Vagina (tissue), 2 donors: Measurements from ENCODE around the gene TRIM46. TPM values are rescaled to one million over a fixed set of nuclear protein-coding genes. Genes with fewer than 3 reads are reported as not detected.

ENCODE experiments used
- DNase-seq, 2 donors: peaks; one replicate each; pipeline ENCODE4 v3.0.0-alpha.2; 2017; ENCODE audit errors: extremely low spot score in 2 of 2
- H3K27ac ChIP-seq: fragments of 200-600 bp; sonication (generic); one replicate; pipeline ENCODE4 v1.5.1; 2019
- H3K27me3 ChIP-seq: fragments of 200-600 bp; sonication (generic); one replicate; pipeline ENCODE4 v1.5.1; 2019
- H3K36me3 ChIP-seq, 2 donors: fragments of 200-600 bp; sonication (generic); one replicate each; pipeline ENCODE4 v1.5.1; 2017 to 2019
- H3K4me1 ChIP-seq: fragments of 200-600 bp; sonication (generic); one replicate; pipeline ENCODE4 v1.5.1; 2019
- H3K4me3 ChIP-seq, 2 donors: fragments of 200-600 bp; sonication (generic); 1 replicate in 1 of 2; 2 replicates in 1 of 2; pipeline ENCODE4 v1.5.1; 2016 to 2019
- H3K9me3 ChIP-seq: fragments of 200-600 bp; sonication (generic); one replicate; pipeline ENCODE4 v1.5.1; 2019
- POLR2A ChIP-seq, 2 donors: fragments of 450-650 bp; IDR thresholded peaks; one replicate each; pipeline ENCODE4 v1.6.1; 2017; ENCODE audit warnings: antibody characterized with exemption in 2 of 2, mild to moderate bottlenecking in 2 of 2, moderate library complexity in 2 of 2
- POLR2AphosphoS5 ChIP-seq, 2 donors: sonication (generic); formaldehyde crosslinking; IDR thresholded peaks; one replicate each; pipeline ENCODE4 v1.9.0; 2017; ENCODE audit warnings: antibody characterized with exemption in 2 of 2, mild to moderate bottlenecking in 2 of 2, low read depth in 1 of 2; ENCODE audit not compliant: insufficient read depth in 1 of 2
- intact Hi-C: fragments of 100-400 bp; cut with DNase I; formaldehyde crosslinking; loops from one replicate; pipeline ENCODE4 v1.15.1; 2023
- total RNA-seq: library from RNA; depleted of rRNA; stranded (reverse); fragments of >200 nt; gene quantifications from one replicate; pipeline ENCODE4 v1.2.3, GENCODE V29; 2016
- TF ChIP-seq, protein P1 (sequence below), 3 experiments: fragments of 450-650 bp in 2 of 3; fragments of 200-600 bp in 1 of 3; sonication (generic) in 1 of 3; IDR thresholded peaks; one replicate each; pipeline ENCODE4 v1.5.1; 2017 to 2019; ENCODE audit warnings: antibody characterized with exemption in 3 of 3, mild to moderate bottlenecking in 2 of 3, moderate library complexity in 2 of 3

The TRIM46 gene
- total RNA-seq, 1 donor from 2014 or later: 2.7 TPM

DNA sequence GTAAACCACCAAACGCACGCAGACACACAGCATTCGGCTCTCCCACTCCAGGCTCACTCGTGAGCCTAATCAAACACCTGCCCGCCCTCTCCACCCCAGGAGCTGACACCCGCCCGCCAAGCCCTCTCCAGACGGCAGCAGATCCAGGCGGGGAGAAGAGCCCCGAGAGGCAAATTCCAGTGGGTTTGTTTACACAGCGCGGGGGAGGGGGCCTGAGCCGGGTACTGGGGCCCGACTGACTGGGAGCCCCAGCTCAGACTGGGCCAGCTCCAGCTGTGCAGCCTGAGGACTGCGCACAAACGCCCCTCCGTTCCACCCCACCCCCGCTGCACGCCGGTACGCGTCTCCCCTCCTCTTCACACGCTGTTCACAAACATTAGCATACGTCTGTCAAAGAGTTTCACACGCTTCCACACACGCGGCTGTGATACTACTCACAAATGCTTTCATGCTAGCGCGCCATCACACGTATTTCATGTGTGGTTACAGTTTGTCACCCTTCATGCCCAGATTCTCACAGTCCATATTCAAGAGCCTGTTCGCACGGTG is 47.0 kb upstream of the TRIM46 start:
- peaks cover 79% of the 10 kb centered on the region for H3K4me1 ChIP-seq
- TF ChIP-seq, protein P1, sequence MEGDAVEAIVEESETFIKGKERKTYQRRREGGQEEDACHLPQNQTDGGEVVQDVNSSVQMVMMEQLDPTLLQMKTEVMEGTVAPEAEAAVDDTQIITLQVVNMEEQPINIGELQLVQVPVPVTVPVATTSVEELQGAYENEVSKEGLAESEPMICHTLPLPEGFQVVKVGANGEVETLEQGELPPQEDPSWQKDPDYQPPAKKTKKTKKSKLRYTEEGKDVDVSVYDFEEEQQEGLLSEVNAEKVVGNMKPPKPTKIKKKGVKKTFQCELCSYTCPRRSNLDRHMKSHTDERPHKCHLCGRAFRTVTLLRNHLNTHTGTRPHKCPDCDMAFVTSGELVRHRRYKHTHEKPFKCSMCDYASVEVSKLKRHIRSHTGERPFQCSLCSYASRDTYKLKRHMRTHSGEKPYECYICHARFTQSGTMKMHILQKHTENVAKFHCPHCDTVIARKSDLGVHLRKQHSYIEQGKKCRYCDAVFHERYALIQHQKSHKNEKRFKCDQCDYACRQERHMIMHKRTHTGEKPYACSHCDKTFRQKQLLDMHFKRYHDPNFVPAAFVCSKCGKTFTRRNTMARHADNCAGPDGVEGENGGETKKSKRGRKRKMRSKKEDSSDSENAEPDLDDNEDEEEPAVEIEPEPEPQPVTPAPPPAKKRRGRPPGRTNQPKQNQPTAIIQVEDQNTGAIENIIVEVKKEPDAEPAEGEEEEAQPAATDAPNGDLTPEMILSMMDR (IDR thresholded peaks at IDR 0.05): no peak
- no peak for TF ChIP-seq POLR2A (IDR thresholded peaks at IDR 0.05)
- no peak for TF ChIP-seq POLR2AphosphoS5 (IDR thresholded peaks at IDR 0.05; ENCODE audit: insufficient read depth in 1 of 2, low read depth in 1 of 2)
- intact Hi-C loops: no loop called here
- no peak for DNase-seq
- H3K36me3 ChIP-seq: peaks cover 0 to 4% of the 10 kb centered on the region in 2 donors
- H3K4me3 ChIP-seq: peak overlapping the region; percentile 78 to 88
- H3K9me3 ChIP-seq: no peaks in the 10 kb centered on the region
- peak overlapping the region; percentile 92 for H3K27ac ChIP-seq
- no peaks in the 10 kb centered on the region for H3K27me3 ChIP-seq

DNA sequence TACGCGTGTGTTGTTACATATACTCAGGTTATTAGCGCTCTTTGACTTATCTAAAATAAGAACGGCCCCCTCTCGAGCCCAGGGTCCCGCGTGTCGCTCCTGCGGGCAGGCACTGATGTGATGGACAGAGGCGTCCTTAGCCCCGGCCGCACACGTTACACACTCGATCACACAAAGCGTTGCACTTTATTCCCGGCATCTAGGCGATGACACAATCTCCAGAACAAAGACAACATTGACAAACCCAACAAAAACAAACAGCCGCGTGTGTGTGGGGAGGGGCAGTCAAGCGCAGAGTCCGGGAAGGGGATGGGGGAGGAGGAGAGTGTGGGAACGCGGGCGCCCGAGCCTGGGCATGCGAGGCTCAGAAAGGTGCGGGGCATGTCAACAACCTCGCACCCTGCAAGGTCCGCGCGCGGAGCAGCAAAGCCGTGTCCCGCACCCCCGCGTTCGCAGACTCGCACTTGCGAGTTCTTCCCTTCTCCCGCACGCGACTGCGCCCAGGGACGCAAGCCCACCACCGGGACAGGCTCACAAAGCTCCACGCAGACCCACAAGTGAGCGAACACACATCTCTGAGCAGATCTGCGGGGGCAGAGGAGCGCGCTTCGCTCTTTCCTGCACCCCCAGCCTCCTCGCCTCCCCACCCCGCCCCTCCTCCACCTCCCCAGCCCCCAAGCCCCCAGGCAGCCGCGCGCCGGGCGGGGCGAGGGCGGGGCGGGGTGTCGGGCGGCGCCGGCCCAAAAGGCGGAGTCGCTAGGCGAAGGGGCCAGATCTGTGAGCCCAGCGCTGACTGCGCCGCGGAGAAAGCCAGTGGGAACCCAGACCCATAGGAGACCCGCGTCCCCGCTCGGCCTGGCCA is 46.3 kb upstream of the TRIM46 start, which contains the start of gene EFNA1:
EFNA1 (plus strand) TSS at position 772 of the 862 bp plus-strand sequence. CDS start 102 bp downstream, outside the sequence.
- Histone ChIP-seq H3K27ac (peak within 1 kb of the TSS; percentile 92), H3K4me3 (peak within 1 kb of the TSS; percentile 78 to 88), H3K27me3 (no peaks in the 10 kb centered on the region), H3K36me3 (peaks cover 0 to 11% of the 10 kb centered on the region in 2 donors), H3K9me3 (no peaks in the 10 kb centered on the region), H3K4me1 (peaks cover 86% of the 10 kb centered on the region)
- peak in 1 of 2 donors; percentile 64 for TF ChIP-seq POLR2A (IDR thresholded peaks at IDR 0.05)
- TF ChIP-seq, protein P1 (IDR thresholded peaks at IDR 0.05): no peak
- peak; percentile 13 to 45 for TF ChIP-seq POLR2AphosphoS5 (IDR thresholded peaks at IDR 0.05; ENCODE audit: insufficient read depth in 1 of 2, low read depth in 1 of 2)
- intact Hi-C loops: no loop called here
- peak in 1 of 2 donors; percentile 87 for DNase-seq

GRCh38 chr1:155127967-155128754 is 45.5 kb upstream of the TRIM46 start:
- DNase-seq: no peak
- Histone ChIP-seq H3K4me1 (peaks cover 90% of the 10 kb centered on the region), H3K4me3 (peak overlapping the region; percentile 78 to 88), H3K9me3 (no peaks in the 10 kb centered on the region), H3K27me3 (no peaks in the 10 kb centered on the region), H3K27ac (peak overlapping the region; percentile 92), H3K36me3 (peaks cover 0 to 19% of the 10 kb centered on the region in 2 donors)
- intact Hi-C loops: no loop called here
- TF ChIP-seq POLR2AphosphoS5 (IDR thresholded peaks at IDR 0.05; ENCODE audit: insufficient read depth in 1 of 2, low read depth in 1 of 2) (peak in 1 of 2 donors; percentile 77), POLR2A (IDR thresholded peaks at IDR 0.05) (no peak)

DNA sequence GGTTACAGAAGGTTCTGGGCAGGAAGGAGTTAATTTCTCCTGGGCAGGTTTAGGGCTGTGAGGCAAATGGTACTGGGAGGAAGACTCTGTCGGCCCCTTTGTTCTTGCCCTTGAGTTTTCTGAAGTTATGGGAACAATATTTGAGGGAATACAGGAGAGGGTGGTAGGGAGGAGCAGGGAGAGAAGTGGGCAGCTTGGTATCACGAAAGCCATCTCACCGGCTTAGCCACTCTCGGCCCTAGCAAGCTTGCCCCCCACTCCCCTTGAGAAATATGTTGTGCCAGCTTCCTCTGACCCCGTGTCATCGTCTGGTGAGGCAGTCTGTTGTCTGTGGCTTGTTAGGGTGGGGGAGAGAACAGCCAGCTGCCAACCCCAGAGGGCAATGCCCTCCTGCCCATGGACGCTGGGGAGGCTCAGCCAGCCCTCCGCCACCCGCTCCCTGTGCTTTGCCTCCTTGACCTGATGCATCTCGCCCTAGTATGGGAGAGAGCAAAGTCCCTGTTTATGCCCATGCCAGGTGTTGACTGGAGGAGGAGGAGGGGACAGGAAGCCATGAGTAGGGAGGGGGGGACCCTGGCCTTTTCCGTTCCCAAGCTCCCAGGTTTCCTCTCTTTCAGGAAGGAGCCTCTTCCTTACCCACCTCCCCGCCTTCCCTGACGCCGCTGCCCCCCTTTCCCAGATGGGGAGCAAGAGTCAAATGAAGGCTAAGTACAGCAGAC is 44.7 kb upstream of the TRIM46 start:
- Histone ChIP-seq H3K4me3 (peak overlapping the region; percentile 78 to 88), H3K36me3 (peaks cover 0 to 26% of the 10 kb centered on the region in 2 donors), H3K27ac (peak overlapping the region; percentile 92), H3K27me3 (no peaks in the 10 kb centered on the region), H3K9me3 (no peaks in the 10 kb centered on the region), H3K4me1 (peaks cover 90% of the 10 kb centered on the region)
- TF ChIP-seq POLR2A (IDR thresholded peaks at IDR 0.05) (no peak), POLR2AphosphoS5 (IDR thresholded peaks at IDR 0.05; ENCODE audit: insufficient read depth in 1 of 2, low read depth in 1 of 2) (no peak)
- TF ChIP-seq, protein P1 (IDR thresholded peaks at IDR 0.05): no peak
- intact Hi-C loops: no loop called here
- DNase-seq: no peak
